Measurements from ENCODE around the gene RADIL. TPM values are rescaled to one million over a fixed set of nuclear protein-coding genes. Genes with fewer than 3 reads are reported as not detected.

The RADIL gene
- total RNA-seq, 1 donor from 2014 or later = 4.0 TPM

- TF ChIP-seq CTCF (IDR thresholded peaks at IDR 0.05; ENCODE audit: unreplicated experiment) = no peak
- H3K4me1 Mint-ChIP-seq = peaks cover 1% of the 10 kb centered on the region
- H3K9me3 Mint-ChIP-seq = no peaks in the 10 kb centered on the region
- no peaks in the 10 kb centered on the region for H3K27me3 Mint-ChIP-seq (ENCODE audit: low read depth)
- H3K36me3 Mint-ChIP-seq = peaks cover 8% of the 10 kb centered on the region
- no peak overlapping the region for H3K4me3 Mint-ChIP-seq
- no peak overlapping the region for H3K27ac Mint-ChIP-seq
- DNase-seq (ENCODE audit: low spot score in 2 of 2, unreplicated experiment in 2 of 2) = no peak
Measured at GRCh38 chr7:4782333-4783291, 100.9 kb downstream of the RADIL start.

GRCh38 chr7:4781366-4782069, 102.0 kb downstream of the RADIL start:
- TF ChIP-seq CTCF (IDR thresholded peaks at IDR 0.05; ENCODE audit: unreplicated experiment) = no peak
- no peaks in the 10 kb centered on the region for H3K27me3 Mint-ChIP-seq (ENCODE audit: low read depth)
- no peak for DNase-seq (ENCODE audit: low spot score in 2 of 2, unreplicated experiment in 2 of 2)
- H3K4me3 Mint-ChIP-seq = no peak overlapping the region
- H3K4me1 Mint-ChIP-seq = peaks cover 7% of the 10 kb centered on the region
- peaks cover 8% of the 10 kb centered on the region for H3K36me3 Mint-ChIP-seq
- H3K9me3 Mint-ChIP-seq = no peaks in the 10 kb centered on the region
- H3K27ac Mint-ChIP-seq = no peak overlapping the region

- peaks cover 26% of the 10 kb centered on the region for H3K4me1 Mint-ChIP-seq
- no peak overlapping the region for H3K27ac Mint-ChIP-seq
- DNase-seq (ENCODE audit: low spot score in 2 of 2, unreplicated experiment in 2 of 2) = no peak
Measured at GRCh38 chr7:4779118-4779517, 104.4 kb downstream of the RADIL start.

GRCh38 chr7:4775848-4776623, 107.5 kb downstream of the RADIL start:
- H3K4me1 Mint-ChIP-seq = peaks cover 32% of the 10 kb centered on the region
- peak overlapping the region; percentile 99 for H3K4me3 Mint-ChIP-seq
- no peak for TF ChIP-seq CTCF (IDR thresholded peaks at IDR 0.05; ENCODE audit: unreplicated experiment)
- no peaks in the 10 kb centered on the region for H3K36me3 Mint-ChIP-seq
- no peak for DNase-seq (ENCODE audit: low spot score in 2 of 2, unreplicated experiment in 2 of 2)
- H3K9me3 Mint-ChIP-seq = no peaks in the 10 kb centered on the region
- no peaks in the 10 kb centered on the region for H3K27me3 Mint-ChIP-seq (ENCODE audit: low read depth)
- H3K27ac Mint-ChIP-seq = peak overlapping the region; percentile 99

More at GRCh38 chr7:4779118-4779517, 104.4 kb downstream of the RADIL start:
- peaks cover 5% of the 10 kb centered on the region for H3K36me3 Mint-ChIP-seq
- H3K4me3 Mint-ChIP-seq = no peak overlapping the region
- no peak for TF ChIP-seq CTCF (IDR thresholded peaks at IDR 0.05; ENCODE audit: unreplicated experiment)
- H3K27me3 Mint-ChIP-seq (ENCODE audit: low read depth) = no peaks in the 10 kb centered on the region
- H3K9me3 Mint-ChIP-seq = no peaks in the 10 kb centered on the region

- peak within 1 kb of the TSS; percentile 99 for H3K4me3 Mint-ChIP-seq
- H3K27me3 Mint-ChIP-seq (ENCODE audit: low read depth) = no peaks in the 10 kb centered on the region
- no peaks in the 10 kb centered on the region for H3K36me3 Mint-ChIP-seq
- peak within 1 kb of the TSS; percentile 99 for H3K27ac Mint-ChIP-seq
- no peak for TF ChIP-seq CTCF (IDR thresholded peaks at IDR 0.05; ENCODE audit: unreplicated experiment)
- DNase-seq (ENCODE audit: low spot score in 2 of 2, unreplicated experiment in 2 of 2) = peak; percentile 90
- no peaks in the 10 kb centered on the region for H3K9me3 Mint-ChIP-seq
- peaks cover 32% of the 10 kb centered on the region for H3K4me1 Mint-ChIP-seq
Measured at GRCh38 chr7:4775250-4775847, 108.2 kb downstream of the RADIL start, which contains the start of gene AP5Z1. AP5Z1 (plus strand) TSS chr7:4775623; CDS start chr7:4775716, 93 bp downstream.
